ENCODE results near the gene LUZP1.
"Not testable (repeated sequence)": the region's sequence is repeated elsewhere in the genome, so short reads cannot be mapped to it uniquely, and the experiment has no call there.

LUZP1 gene

DNA sequence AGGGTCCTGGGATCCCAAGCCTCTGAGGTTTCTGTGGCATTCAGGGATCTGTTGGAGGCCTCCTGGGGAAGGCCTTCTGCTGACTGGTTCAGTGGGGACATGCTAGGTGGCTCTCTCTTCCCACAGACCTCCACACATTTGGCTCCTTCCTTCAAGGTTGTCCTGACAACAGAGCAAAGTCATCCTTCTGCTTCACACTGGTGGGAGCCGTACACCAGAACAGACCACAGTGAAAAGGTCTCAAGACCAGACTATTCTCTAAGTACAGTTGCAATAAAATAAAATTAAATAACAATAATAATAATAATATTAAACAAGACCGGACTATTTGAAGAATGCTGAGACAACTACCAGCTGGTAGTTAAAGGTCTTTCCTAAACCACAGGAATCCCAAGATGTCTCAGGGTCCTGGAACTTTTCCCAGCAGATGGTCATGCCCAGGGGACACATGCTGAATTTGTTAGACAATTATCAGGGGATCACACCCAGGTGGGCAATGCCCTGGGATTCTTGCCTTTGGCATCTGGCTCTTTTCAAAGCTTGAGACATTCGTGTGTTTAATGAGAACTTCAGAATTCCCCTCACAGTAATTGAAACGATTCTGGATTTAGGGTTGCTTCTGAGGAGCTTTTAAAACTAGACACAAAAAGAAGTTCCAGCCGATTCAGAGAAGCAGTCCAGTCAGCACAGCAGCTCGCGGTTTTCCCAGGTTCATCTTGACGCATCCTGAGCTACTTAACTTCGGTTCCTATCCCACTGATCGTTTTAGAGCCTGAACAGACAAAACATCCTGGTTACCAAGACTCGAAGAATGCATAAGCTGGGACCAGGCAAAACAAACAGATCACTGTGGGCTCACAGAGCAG, 25.7 kb upstream of the LUZP1 start:
- DNase-seq (ENCODE audit: low read depth) = no peak
- no peak for TF ChIP-seq POLR2A (IDR thresholded peaks at IDR 0.05; ENCODE audit: extremely low read depth, insufficient read length)
- no peak overlapping the region for H3K4me3 ChIP-seq (ENCODE audit: low read depth, low read length)

DNA sequence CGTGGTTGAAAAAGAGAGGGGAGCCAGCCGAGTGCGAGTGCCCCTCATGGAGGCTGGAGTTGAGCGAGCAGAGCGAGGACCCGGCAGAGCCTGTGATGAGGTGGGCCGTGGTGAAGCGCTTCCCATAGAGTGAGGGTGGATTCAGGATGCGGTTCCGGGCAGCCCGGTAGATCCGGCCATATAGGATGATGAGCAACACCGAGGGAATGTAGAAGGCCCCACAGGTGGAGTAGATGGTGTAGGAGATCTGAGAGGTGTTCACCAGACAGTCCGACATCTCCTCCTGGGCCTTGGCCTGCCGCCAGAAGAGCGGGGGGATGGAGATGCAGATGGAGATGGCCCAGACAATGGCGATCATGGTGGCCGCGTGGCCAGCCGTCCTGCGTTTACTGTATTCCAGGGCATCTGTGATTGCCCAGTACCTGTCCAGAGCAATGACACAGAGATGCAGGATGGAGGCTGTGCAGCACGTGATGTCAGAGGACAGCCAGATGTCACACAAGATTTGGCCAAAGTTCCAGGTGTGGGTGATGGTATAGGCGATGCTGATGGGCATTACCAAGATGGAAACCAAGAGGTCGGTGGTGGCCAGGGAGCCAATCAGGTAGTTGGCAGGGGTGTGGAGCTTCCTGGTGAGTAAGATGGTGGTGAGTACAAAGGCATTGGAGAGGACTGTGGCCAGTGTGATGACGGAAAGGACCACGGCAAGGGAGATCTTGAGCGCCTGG, 24.9 kb upstream of the LUZP1 start:
- TF ChIP-seq, protein P1, sequence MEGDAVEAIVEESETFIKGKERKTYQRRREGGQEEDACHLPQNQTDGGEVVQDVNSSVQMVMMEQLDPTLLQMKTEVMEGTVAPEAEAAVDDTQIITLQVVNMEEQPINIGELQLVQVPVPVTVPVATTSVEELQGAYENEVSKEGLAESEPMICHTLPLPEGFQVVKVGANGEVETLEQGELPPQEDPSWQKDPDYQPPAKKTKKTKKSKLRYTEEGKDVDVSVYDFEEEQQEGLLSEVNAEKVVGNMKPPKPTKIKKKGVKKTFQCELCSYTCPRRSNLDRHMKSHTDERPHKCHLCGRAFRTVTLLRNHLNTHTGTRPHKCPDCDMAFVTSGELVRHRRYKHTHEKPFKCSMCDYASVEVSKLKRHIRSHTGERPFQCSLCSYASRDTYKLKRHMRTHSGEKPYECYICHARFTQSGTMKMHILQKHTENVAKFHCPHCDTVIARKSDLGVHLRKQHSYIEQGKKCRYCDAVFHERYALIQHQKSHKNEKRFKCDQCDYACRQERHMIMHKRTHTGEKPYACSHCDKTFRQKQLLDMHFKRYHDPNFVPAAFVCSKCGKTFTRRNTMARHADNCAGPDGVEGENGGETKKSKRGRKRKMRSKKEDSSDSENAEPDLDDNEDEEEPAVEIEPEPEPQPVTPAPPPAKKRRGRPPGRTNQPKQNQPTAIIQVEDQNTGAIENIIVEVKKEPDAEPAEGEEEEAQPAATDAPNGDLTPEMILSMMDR (IDR thresholded peaks at IDR 0.05; ENCODE audit: low read depth, low read length) = no peak
- TF ChIP-seq, protein P2, sequence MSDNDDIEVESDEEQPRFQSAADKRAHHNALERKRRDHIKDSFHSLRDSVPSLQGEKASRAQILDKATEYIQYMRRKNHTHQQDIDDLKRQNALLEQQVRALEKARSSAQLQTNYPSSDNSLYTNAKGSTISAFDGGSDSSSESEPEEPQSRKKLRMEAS (IDR thresholded peaks at IDR 0.05; ENCODE audit: low read depth, low read length) = no peak
- TF ChIP-seq POLR2A (IDR thresholded peaks at IDR 0.05; ENCODE audit: extremely low read depth, insufficient read length) (no peak), MYC (IDR thresholded peaks at IDR 0.05; ENCODE audit: low read depth, low read length) (no peak)
- no peak for DNase-seq (ENCODE audit: low read depth)
- no peak overlapping the region for H3K4me3 ChIP-seq (ENCODE audit: low read depth, low read length)

DNA sequence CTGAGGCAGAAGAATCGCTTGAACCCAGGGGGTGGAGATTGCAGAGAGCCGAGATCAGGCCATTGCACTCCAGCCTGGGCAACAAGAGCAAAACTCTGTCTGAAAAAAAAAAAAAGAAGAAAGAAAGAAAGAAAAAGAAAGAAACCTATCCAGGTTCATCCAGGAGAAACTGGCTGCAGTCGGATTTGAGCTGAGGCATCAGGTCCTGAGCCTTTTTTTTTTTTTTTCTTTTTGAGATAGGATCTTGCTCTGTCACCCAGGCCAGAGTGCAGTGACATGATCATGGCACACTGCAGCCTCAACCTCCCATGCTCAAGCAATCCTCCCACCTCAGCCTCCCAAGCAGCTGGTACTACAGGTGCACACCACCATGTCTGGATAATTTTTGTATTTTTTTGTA, 22.5 kb upstream of the LUZP1 start:
- H3K4me3 ChIP-seq (ENCODE audit: low read depth, low read length) = no peak overlapping the region
- TF ChIP-seq, protein P1 (IDR thresholded peaks at IDR 0.05; ENCODE audit: low read depth, low read length) = no peak
- TF ChIP-seq, protein P2 (IDR thresholded peaks at IDR 0.05; ENCODE audit: low read depth, low read length) = no peak
- TF ChIP-seq POLR2A (IDR thresholded peaks at IDR 0.05; ENCODE audit: extremely low read depth, insufficient read length) (no peak), MYC (IDR thresholded peaks at IDR 0.05; ENCODE audit: low read depth, low read length) (no peak)
- DNase-seq (ENCODE audit: low read depth) = no peak

DNA sequence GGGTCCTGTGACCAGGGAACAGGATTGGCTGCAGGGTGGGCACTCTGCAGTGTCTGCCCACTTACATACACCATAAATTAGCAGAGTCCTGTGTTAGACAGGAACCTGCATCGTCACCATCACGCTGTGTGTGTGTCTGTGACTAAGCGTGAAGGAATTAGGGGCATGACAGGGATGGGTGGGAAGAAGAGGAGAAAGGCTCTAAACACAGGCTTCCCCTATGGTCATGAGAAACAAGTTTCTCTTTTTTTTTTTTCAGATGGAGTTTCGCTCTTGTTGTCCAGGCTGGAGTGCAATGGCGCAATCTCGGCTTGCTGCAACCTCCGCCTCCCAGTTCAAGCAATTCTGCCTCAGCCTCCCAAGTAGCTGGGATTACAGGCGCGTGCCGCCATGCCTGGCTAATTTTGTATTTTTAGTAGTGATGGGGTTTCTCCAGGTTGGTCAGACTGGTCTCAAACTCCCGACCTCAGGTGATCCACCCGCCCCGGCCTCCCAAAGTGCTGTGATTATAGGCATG, 20.3 kb upstream of the LUZP1 start:
- not testable (repeated sequence) for H3K4me3 ChIP-seq (ENCODE audit: low read depth, low read length); DNase-seq (ENCODE audit: low read depth)

DNA sequence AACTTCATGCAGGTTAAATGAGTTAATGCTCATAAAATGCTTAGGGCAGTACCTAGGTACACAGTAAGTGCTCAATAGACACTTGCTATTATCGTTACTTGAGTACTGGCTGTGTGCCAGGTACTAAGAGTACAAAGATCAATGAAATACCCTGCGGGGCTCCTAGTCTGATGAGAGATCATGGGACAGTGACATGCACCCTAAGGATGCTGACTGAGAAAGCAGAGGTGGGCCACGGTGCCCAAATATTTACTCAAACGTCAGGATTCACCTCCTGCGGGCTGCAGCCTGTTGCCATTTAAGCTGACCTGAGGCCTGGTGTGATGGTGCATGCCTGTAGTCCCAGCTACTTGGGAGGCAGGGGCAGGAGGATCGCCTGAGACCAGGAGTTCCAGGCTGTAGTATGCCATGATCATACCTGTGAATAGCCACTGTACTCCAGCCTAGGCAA, 19.8 kb upstream of the LUZP1 start:
- H3K4me3 ChIP-seq (ENCODE audit: low read depth, low read length) = no peak overlapping the region
- no peak for DNase-seq (ENCODE audit: low read depth)
- no peak for TF ChIP-seq POLR2A (IDR thresholded peaks at IDR 0.05; ENCODE audit: extremely low read depth, insufficient read length)
- TF ChIP-seq, protein P1 (IDR thresholded peaks at IDR 0.05; ENCODE audit: low read depth, low read length) = no peak
- no peak for TF ChIP-seq MYC (IDR thresholded peaks at IDR 0.05; ENCODE audit: low read depth, low read length)
- TF ChIP-seq, protein P2 (IDR thresholded peaks at IDR 0.05; ENCODE audit: low read depth, low read length) = no peak

DNA sequence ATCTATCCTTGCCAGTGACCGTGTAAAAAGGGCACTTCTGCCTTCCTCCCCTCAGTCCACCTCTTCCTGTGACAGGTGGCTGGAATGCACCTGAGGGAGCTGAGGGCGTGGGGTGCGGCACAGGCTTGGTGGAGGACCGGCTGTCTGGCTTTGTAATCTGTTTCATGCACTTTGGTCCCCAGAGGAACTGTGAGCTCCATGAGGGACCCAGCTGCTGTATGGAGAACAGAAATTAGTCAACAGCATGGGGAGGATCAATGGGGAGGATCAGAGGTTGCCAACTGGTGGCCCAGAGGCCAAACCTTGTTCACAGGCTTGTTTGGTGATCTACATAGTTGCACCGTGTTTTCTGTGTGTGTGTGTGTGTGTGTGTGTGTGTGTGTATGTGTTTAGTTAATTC, 19.0 kb upstream of the LUZP1 start:
- DNase-seq (ENCODE audit: low read depth) = no peak
- TF ChIP-seq, protein P1 (IDR thresholded peaks at IDR 0.05; ENCODE audit: low read depth, low read length) = no peak
- no peak for TF ChIP-seq MYC (IDR thresholded peaks at IDR 0.05; ENCODE audit: low read depth, low read length)
- TF ChIP-seq, protein P2 (IDR thresholded peaks at IDR 0.05; ENCODE audit: low read depth, low read length) = no peak
- TF ChIP-seq POLR2A (IDR thresholded peaks at IDR 0.05; ENCODE audit: extremely low read depth, insufficient read length) = no peak
- H3K4me3 ChIP-seq (ENCODE audit: low read depth, low read length) = no peak overlapping the region

Measured in NB4 (cell line).